HUES48 (cell line): Measurements from ENCODE around the gene WNK2.

Experiments used
- H3K27ac ChIP-seq: one replicate; pipeline ENCODE4 v1.7.0; 2013; ENCODE audit warnings: low read depth, low read length, inconsistent platforms
- H3K27me3 ChIP-seq: 2 replicates; pipeline ENCODE4 v1.6.1; 2013; ENCODE audit warnings: mild to moderate bottlenecking, low read length; ENCODE audit not compliant: control insufficient read depth, insufficient read depth
- H3K36me3 ChIP-seq: 2 replicates; pipeline ENCODE4 v1.6.1; 2013; ENCODE audit warnings: low read length; ENCODE audit not compliant: control insufficient read depth, insufficient read depth
- H3K4me1 ChIP-seq: 2 replicates; pipeline ENCODE4 v1.6.1; 2013; ENCODE audit warnings: mild to moderate bottlenecking, low read length; ENCODE audit not compliant: control insufficient read depth, insufficient read depth
- H3K4me3 ChIP-seq: 2 replicates; pipeline ENCODE4 v1.5.1; 2013; ENCODE audit warnings: mild to moderate bottlenecking, low read depth, low read length
- H3K9ac ChIP-seq: 2 replicates; pipeline ENCODE4 v1.6.1; 2013; ENCODE audit warnings: mild to moderate bottlenecking, low read depth, low read length, moderate library complexity
- H3K9me3 ChIP-seq: 2 replicates; pipeline ENCODE4 v1.6.1; 2013; ENCODE audit warnings: low read length; ENCODE audit not compliant: control insufficient read depth, insufficient read depth

WNK2 gene

GRCh38 chr9:93287189-93287552 lies 103.2 kb downstream of the WNK2 start:
- Histone ChIP-seq H3K27me3 (no peaks in the 10 kb centered on the region), H3K27ac (no peak overlapping the region), H3K9me3 (no peaks in the 10 kb centered on the region), H3K4me1 (no peaks in the 10 kb centered on the region), H3K36me3 (no peaks in the 10 kb centered on the region), H3K9ac (no peak overlapping the region), H3K4me3 (no peak overlapping the region)

- Histone ChIP-seq H3K4me3 (no peak overlapping the region), H3K9ac (no peak overlapping the region), H3K27me3 (no peaks in the 10 kb centered on the region), H3K9me3 (no peaks in the 10 kb centered on the region), H3K4me1 (no peaks in the 10 kb centered on the region), H3K27ac (no peak overlapping the region), H3K36me3 (no peaks in the 10 kb centered on the region)
These were observed 103.7 kb downstream of the WNK2 start for GRCh38 chr9:93287593-93287992.

GRCh38 chr9:93288341-93288740 lies 104.4 kb downstream of the WNK2 start:
- Histone ChIP-seq H3K27ac (no peak overlapping the region), H3K9me3 (no peaks in the 10 kb centered on the region), H3K4me1 (no peaks in the 10 kb centered on the region), H3K36me3 (no peaks in the 10 kb centered on the region), H3K4me3 (no peak overlapping the region), H3K27me3 (no peaks in the 10 kb centered on the region), H3K9ac (no peak overlapping the region)

- no peaks in the 10 kb centered on the region for H3K27me3 ChIP-seq
These were observed 105.2 kb downstream of the WNK2 start for GRCh38 chr9:93288891-93289883.

GRCh38 chr9:93290495-93291434 lies 106.8 kb downstream of the WNK2 start:
- no peaks in the 10 kb centered on the region for H3K4me1 ChIP-seq
- H3K9ac ChIP-seq: no peak overlapping the region
- H3K27ac ChIP-seq: no peak overlapping the region
- no peaks in the 10 kb centered on the region for H3K27me3 ChIP-seq
- H3K9me3 ChIP-seq: no peaks in the 10 kb centered on the region
- H3K36me3 ChIP-seq: no peaks in the 10 kb centered on the region
- H3K4me3 ChIP-seq: no peak overlapping the region

More at GRCh38 chr9:93288891-93289883, 105.2 kb downstream of the WNK2 start:
- no peak overlapping the region for H3K27ac ChIP-seq
- H3K9me3 ChIP-seq: no peaks in the 10 kb centered on the region
- H3K4me1 ChIP-seq: no peaks in the 10 kb centered on the region
- no peak overlapping the region for H3K9ac ChIP-seq
- H3K36me3 ChIP-seq: no peaks in the 10 kb centered on the region
- no peak overlapping the region for H3K4me3 ChIP-seq

- H3K4me3 ChIP-seq: no peak overlapping the region
- H3K4me1 ChIP-seq: no peaks in the 10 kb centered on the region
- H3K36me3 ChIP-seq: no peaks in the 10 kb centered on the region
- H3K9ac ChIP-seq: no peak overlapping the region
- no peak overlapping the region for H3K27ac ChIP-seq
- H3K27me3 ChIP-seq: no peaks in the 10 kb centered on the region
- H3K9me3 ChIP-seq: no peaks in the 10 kb centered on the region
These were observed 107.8 kb downstream of the WNK2 start for GRCh38 chr9:93291536-93292287.

GRCh38 chr9:93292288-93292615 lies 108.3 kb downstream of the WNK2 start:
- Histone ChIP-seq H3K4me1 (no peaks in the 10 kb centered on the region), H3K4me3 (no peak overlapping the region), H3K36me3 (no peaks in the 10 kb centered on the region), H3K9ac (no peak overlapping the region), H3K27ac (no peak overlapping the region), H3K9me3 (no peaks in the 10 kb centered on the region), H3K27me3 (no peaks in the 10 kb centered on the region)

- no peaks in the 10 kb centered on the region for H3K4me1 ChIP-seq
- H3K9me3 ChIP-seq: no peaks in the 10 kb centered on the region
- no peak overlapping the region for H3K4me3 ChIP-seq
- H3K9ac ChIP-seq: no peak overlapping the region
- H3K27me3 ChIP-seq: no peaks in the 10 kb centered on the region
- H3K27ac ChIP-seq: no peak overlapping the region
- no peaks in the 10 kb centered on the region for H3K36me3 ChIP-seq
These were observed 108.9 kb downstream of the WNK2 start for GRCh38 chr9:93292664-93293328.

GRCh38 chr9:93294011-93294410 lies 110.1 kb downstream of the WNK2 start:
- H3K4me1 ChIP-seq: no peaks in the 10 kb centered on the region
- no peak overlapping the region for H3K27ac ChIP-seq
- H3K36me3 ChIP-seq: no peaks in the 10 kb centered on the region
- H3K9me3 ChIP-seq: no peaks in the 10 kb centered on the region
- H3K27me3 ChIP-seq: no peaks in the 10 kb centered on the region
- H3K9ac ChIP-seq: no peak overlapping the region
- H3K4me3 ChIP-seq: no peak overlapping the region

GRCh38 chr9:93295031-93295430 lies 111.1 kb downstream of the WNK2 start:
- no peak overlapping the region for H3K4me3 ChIP-seq
- H3K4me1 ChIP-seq: no peaks in the 10 kb centered on the region
- H3K9me3 ChIP-seq: no peaks in the 10 kb centered on the region
- no peaks in the 10 kb centered on the region for H3K36me3 ChIP-seq
- H3K27me3 ChIP-seq: no peaks in the 10 kb centered on the region
- no peak overlapping the region for H3K9ac ChIP-seq
- H3K27ac ChIP-seq: no peak overlapping the region
